Panc1 (cell line): ENCODE data around the gene FRMD4A. TPM values are rescaled to one million over a fixed set of nuclear protein-coding genes. Genes with fewer than 3 reads are reported as not detected.
"Not testable (repeated sequence)": the region's sequence is repeated elsewhere in the genome, so short reads cannot be mapped to it uniquely, and the experiment has no call there.

Source experiments
- ATAC-seq: fragments of 200-7000 bp; cut with Tn5 transposase; 2 replicates; pipeline ENCODE4 v1.9.1; 2020; ENCODE audit warnings: mild to moderate bottlenecking, moderate library complexity
- BruUV-seq: library from RNA; stranded (reverse); fragments of 400-500 nt; replicated peaks from 2 replicates; lab custom pipeline; 2021; lab: Mats Ljungman, UMichigan
- CTCF ChIA-PET: fragments of 300-600 bp; sonication (Branson Sonifier 250); formaldehyde crosslinking; loops from one replicate; lab custom pipeline; 2022; ENCODE audit warnings: antibody characterized with exemption; lab: Charles Lee
- POLR2A ChIA-PET: fragments of 300-600 bp; sonication (Branson Sonifier 250); formaldehyde crosslinking; loops from one replicate; lab custom pipeline; 2022; ENCODE audit warnings: antibody characterized with exemption; lab: Charles Lee
- DNase-seq: peaks from one replicate; pipeline ENCODE4 v3.0.0-alpha.2; 2010; ENCODE audit warnings: low read depth, low spot score
- H3K27ac ChIP-seq: 2 replicates; pipeline ENCODE4 v1.5.1; 2011; ENCODE audit warnings: mild to moderate bottlenecking, low read length, inconsistent platforms
- H3K27me3 ChIP-seq: fragments of 200-500 bp; sonication (Bioruptor generic); 2 replicates; pipeline ENCODE4 v1.6.0; 2014; ENCODE audit warnings: low read length, inconsistent platforms; ENCODE audit not compliant: control insufficient read depth, insufficient read depth
- H3K36me3 ChIP-seq: fragments of 200-500 bp; sonication (Bioruptor generic); 2 replicates; pipeline ENCODE4 v1.5.1; 2014; ENCODE audit warnings: inconsistent platforms, mild to moderate bottlenecking, low read length, moderate library complexity; ENCODE audit not compliant: control insufficient read depth, insufficient read depth
- H3K4me1 ChIP-seq: 2 replicates; pipeline ENCODE4 v1.5.1; 2011; ENCODE audit warnings: inconsistent platforms, mild to moderate bottlenecking, low read length, moderate library complexity; ENCODE audit not compliant: control insufficient read depth, insufficient read depth
- H3K4me3 ChIP-seq, 2 experiments: 2 replicates each; pipeline ENCODE4 v1.5.1; 2011 to 2012; ENCODE audit warnings: low read depth in 2 of 2, low read length in 2 of 2, mild to moderate bottlenecking in 2 of 2, inconsistent platforms in 1 of 2, moderate library complexity in 1 of 2
- H3K9me3 ChIP-seq: fragments of 200-500 bp; sonication (Bioruptor generic); 2 replicates; pipeline ENCODE4 v1.5.1; 2014; ENCODE audit warnings: low read depth, mild to moderate bottlenecking, inconsistent platforms, low read length, moderate library complexity; ENCODE audit not compliant: control insufficient read depth, insufficient read depth
- POLR2AphosphoS5 ChIP-seq: IDR thresholded peaks from 2 replicates; pipeline ENCODE4 v1.6.1; 2012; ENCODE audit warnings: mild to moderate bottlenecking, low read depth, low read length, moderate library complexity
- SIN3A ChIP-seq: IDR thresholded peaks from 2 replicates; pipeline ENCODE4 v1.6.1; 2012; ENCODE audit warnings: low read depth, mild to moderate bottlenecking, low read length, moderate library complexity, borderline replicate concordance; ENCODE audit not compliant: insufficient read depth
- TCF7L2 ChIP-seq: IDR thresholded peaks from 2 replicates; pipeline ENCODE4 v1.6.1; 2011; ENCODE audit warnings: mild to moderate bottlenecking, low read depth, low read length, inconsistent platforms
- in situ Hi-C: cut with HindIII; loops from 2 replicates; pipeline ENCODE4 v1.10.0; 2016; ENCODE audit warnings: low sequenced_read_pairs, low pct_unique_long_range_greater_than_20kb
- intact Hi-C: fragments of 100-400 bp; cut with micrococcal nuclease; formaldehyde crosslinking; loops from one replicate; pipeline ENCODE4 v1.10.0; 2022; ENCODE audit not compliant: unreplicated experiment
- total RNA-seq: library from RNA; stranded (reverse); gene quantifications from one replicate; pipeline ENCODE4 v1.2.1, GENCODE V29; 2021; ENCODE audit not compliant: unreplicated experiment
- TF ChIP-seq, protein P1 (sequence below): fragments of 450-650 bp; IDR thresholded peaks from 2 replicates; pipeline ENCODE4 v1.5.1; 2017; ENCODE audit warnings: mild to moderate bottlenecking
- TF ChIP-seq, protein P2 (sequence below), 2 experiments: IDR thresholded peaks; 2 replicates each; pipeline ENCODE4 v1.6.1; 2011 to 2012; ENCODE audit warnings: low read depth in 2 of 2, control low read depth in 1 of 2, low read length in 1 of 2, mild to moderate bottlenecking in 1 of 2, moderate library complexity in 1 of 2; ENCODE audit not compliant: insufficient read depth in 1 of 2

Gene FRMD4A
- total RNA-seq, 1 experiment from 2014 or later: 7.1 TPM

GRCh38 chr10:14219411-14219810, 111.3 kb downstream of the FRMD4A start:
- ATAC-seq: no peak

DNA sequence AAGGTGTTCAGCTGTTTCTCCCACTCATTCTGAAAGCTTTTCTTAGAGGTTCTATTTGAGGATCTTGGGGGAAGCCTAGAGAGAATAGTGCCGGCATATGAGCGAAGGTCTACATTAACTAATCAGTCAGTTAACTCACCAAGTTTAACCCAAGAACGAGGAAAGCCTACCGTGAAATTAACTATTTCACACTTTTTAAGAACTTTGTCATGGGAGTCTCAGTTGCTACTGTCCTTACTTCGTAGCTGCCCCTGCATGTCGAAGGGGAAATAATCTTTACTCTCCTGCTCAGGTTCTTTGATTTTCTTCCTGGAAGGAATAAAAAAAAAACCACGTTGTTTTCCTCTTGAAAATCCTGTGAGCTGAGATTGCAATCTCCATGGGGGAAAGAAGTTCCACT, 115.1 kb downstream of the FRMD4A start:
- ATAC-seq: no peak
- Histone ChIP-seq H3K27ac (no peak overlapping the region), H3K9me3 (no peaks in the 10 kb centered on the region), H3K4me1 (no peaks in the 10 kb centered on the region), H3K36me3 (no peaks in the 10 kb centered on the region), H3K27me3 (no peaks in the 10 kb centered on the region), H3K4me3 (no peak overlapping the region)
- POLR2A ChIA-PET: no interaction called here
- no peak for DNase-seq
- TF ChIP-seq SIN3A: no peak
- TF ChIP-seq, protein P1, sequence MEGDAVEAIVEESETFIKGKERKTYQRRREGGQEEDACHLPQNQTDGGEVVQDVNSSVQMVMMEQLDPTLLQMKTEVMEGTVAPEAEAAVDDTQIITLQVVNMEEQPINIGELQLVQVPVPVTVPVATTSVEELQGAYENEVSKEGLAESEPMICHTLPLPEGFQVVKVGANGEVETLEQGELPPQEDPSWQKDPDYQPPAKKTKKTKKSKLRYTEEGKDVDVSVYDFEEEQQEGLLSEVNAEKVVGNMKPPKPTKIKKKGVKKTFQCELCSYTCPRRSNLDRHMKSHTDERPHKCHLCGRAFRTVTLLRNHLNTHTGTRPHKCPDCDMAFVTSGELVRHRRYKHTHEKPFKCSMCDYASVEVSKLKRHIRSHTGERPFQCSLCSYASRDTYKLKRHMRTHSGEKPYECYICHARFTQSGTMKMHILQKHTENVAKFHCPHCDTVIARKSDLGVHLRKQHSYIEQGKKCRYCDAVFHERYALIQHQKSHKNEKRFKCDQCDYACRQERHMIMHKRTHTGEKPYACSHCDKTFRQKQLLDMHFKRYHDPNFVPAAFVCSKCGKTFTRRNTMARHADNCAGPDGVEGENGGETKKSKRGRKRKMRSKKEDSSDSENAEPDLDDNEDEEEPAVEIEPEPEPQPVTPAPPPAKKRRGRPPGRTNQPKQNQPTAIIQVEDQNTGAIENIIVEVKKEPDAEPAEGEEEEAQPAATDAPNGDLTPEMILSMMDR: no peak
- no peak for TF ChIP-seq POLR2AphosphoS5
- CTCF ChIA-PET: no interaction called here
- intact Hi-C loops (no loop called here), in situ Hi-C loops (no loop called here)
- BruUV-seq: no TSS peak

More at GRCh38 chr10:14219411-14219810, 111.3 kb downstream of the FRMD4A start:
- H3K36me3 ChIP-seq: no peaks in the 10 kb centered on the region
- no peak overlapping the region for H3K4me3 ChIP-seq
- H3K9me3 ChIP-seq: no peaks in the 10 kb centered on the region
- H3K27me3 ChIP-seq: no peaks in the 10 kb centered on the region
- intact Hi-C loops (no loop called here), in situ Hi-C loops (no loop called here)
- BruUV-seq: no TSS peak
- ChIA-PET CTCF (no interaction called here), POLR2A (no interaction called here)
- DNase-seq: no peak
- H3K4me1 ChIP-seq: no peaks in the 10 kb centered on the region
- no peak for TF ChIP-seq SIN3A
- no peak for TF ChIP-seq POLR2AphosphoS5
- TF ChIP-seq, protein P1: no peak
- H3K27ac ChIP-seq: no peak overlapping the region

DNA sequence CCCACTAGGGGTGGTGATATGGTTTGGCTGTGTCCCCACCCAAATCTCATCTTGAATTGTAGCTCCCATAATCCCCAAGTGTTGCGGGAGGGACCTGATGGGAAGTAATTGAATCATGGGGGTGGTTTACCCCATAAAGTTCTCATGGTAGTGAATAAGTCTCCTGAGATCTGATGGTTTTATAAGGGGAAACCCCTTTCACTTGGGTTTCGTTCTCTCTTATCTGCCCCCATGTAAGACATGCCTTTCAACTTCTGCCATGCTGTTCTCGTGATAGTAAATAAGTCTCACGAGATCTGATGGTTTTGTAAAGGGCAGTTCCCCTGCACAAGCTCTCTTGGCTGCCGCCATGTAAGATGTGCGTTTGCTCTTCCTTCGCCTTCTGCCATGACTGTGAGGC, 117.0 kb downstream of the FRMD4A start:
- DNase-seq, H3K27me3 ChIP-seq, H3K4me1 ChIP-seq, POLR2A ChIA-PET, BruUV-seq, CTCF ChIA-PET, H3K36me3 ChIP-seq, intact Hi-C loops, ATAC-seq, H3K27ac ChIP-seq, H3K4me3 ChIP-seq, in situ Hi-C loops, H3K9me3 ChIP-seq: not testable (repeated sequence)

- Histone ChIP-seq H3K9me3 (no peaks in the 10 kb centered on the region), H3K27me3 (no peaks in the 10 kb centered on the region), H3K4me1 (no peaks in the 10 kb centered on the region), H3K4me3 (no peak overlapping the region), H3K36me3 (no peaks in the 10 kb centered on the region), H3K27ac (no peak overlapping the region)
- intact Hi-C loops (no loop called here), in situ Hi-C loops (no loop called here)
- ATAC-seq: no peak
- no TSS peak for BruUV-seq
- TF ChIP-seq, protein P2, sequence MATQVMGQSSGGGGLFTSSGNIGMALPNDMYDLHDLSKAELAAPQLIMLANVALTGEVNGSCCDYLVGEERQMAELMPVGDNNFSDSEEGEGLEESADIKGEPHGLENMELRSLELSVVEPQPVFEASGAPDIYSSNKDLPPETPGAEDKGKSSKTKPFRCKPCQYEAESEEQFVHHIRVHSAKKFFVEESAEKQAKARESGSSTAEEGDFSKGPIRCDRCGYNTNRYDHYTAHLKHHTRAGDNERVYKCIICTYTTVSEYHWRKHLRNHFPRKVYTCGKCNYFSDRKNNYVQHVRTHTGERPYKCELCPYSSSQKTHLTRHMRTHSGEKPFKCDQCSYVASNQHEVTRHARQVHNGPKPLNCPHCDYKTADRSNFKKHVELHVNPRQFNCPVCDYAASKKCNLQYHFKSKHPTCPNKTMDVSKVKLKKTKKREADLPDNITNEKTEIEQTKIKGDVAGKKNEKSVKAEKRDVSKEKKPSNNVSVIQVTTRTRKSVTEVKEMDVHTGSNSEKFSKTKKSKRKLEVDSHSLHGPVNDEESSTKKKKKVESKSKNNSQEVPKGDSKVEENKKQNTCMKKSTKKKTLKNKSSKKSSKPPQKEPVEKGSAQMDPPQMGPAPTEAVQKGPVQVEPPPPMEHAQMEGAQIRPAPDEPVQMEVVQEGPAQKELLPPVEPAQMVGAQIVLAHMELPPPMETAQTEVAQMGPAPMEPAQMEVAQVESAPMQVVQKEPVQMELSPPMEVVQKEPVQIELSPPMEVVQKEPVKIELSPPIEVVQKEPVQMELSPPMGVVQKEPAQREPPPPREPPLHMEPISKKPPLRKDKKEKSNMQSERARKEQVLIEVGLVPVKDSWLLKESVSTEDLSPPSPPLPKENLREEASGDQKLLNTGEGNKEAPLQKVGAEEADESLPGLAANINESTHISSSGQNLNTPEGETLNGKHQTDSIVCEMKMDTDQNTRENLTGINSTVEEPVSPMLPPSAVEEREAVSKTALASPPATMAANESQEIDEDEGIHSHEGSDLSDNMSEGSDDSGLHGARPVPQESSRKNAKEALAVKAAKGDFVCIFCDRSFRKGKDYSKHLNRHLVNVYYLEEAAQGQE (IDR thresholded peaks at IDR 0.05; ENCODE audit: insufficient read depth in 1 of 2, low read depth in 2 of 2, low read length in 1 of 2): no peak
- TF ChIP-seq, protein P1: no peak
- TF ChIP-seq TCF7L2 (no peak), SIN3A (no peak), POLR2AphosphoS5 (no peak)
- ChIA-PET POLR2A (no interaction called here), CTCF (no interaction called here)
- DNase-seq: no peak
Observed at GRCh38 chr10:14211610-14212009, 119.1 kb downstream of the FRMD4A start.
